SK-N-SH treated with all-trans-retinoic acid at 6 μM for 48 hours (cell line): ENCODE results near the gene ENO4.

ENCODE experiments used
- ARNTL ChIP-seq: fragments of 450-650 bp; formaldehyde crosslinking; IDR thresholded peaks from 2 replicates; pipeline ENCODE4 v1.5.0; 2020; ENCODE audit warnings: low read depth, mild to moderate bottlenecking, moderate library complexity, borderline replicate concordance
- ESRRG ChIP-seq: fragments of 250-450 bp; sonication (Bioruptor Pico); IDR thresholded peaks from 2 replicates; pipeline ENCODE4 v1.6.1; 2021; ENCODE audit warnings: mild to moderate bottlenecking
- OSR1 ChIP-seq: fragments of 250-450 bp; sonication (Bioruptor Pico); IDR thresholded peaks from 2 replicates; pipeline ENCODE4 v1.8.0; 2022; ENCODE audit warnings: moderate library complexity, mild to moderate bottlenecking, inconsistent platforms
- PPARA ChIP-seq: fragments of 250-450 bp; sonication (Bioruptor Pico); IDR thresholded peaks from 2 replicates; pipeline ENCODE4 v1.5.0; 2020; ENCODE audit warnings: mild to moderate bottlenecking, borderline replicate concordance
- RARB ChIP-seq: fragments of 250-450 bp; sonication (Bioruptor Pico); IDR thresholded peaks from 2 replicates; pipeline ENCODE4 v1.8.0; 2021; ENCODE audit warnings: mild to moderate bottlenecking, moderate library complexity
- TCF4 ChIP-seq: fragments of 250-450 bp; sonication (Bioruptor Pico); IDR thresholded peaks from 2 replicates; pipeline ENCODE4 v1.8.0; 2021; ENCODE audit warnings: mild to moderate bottlenecking, moderate library complexity, borderline replicate concordance
- ZC3H10 ChIP-seq: fragments of 250-450 bp; sonication (Bioruptor Pico); IDR thresholded peaks from 2 replicates; pipeline ENCODE4 v1.5.1; 2021; ENCODE audit warnings: mild to moderate bottlenecking, moderate library complexity
- ZFP30 ChIP-seq: fragments of 450-650 bp; formaldehyde crosslinking; IDR thresholded peaks from 2 replicates; pipeline ENCODE4 v1.5.0; 2022; ENCODE audit warnings: mild to moderate bottlenecking, moderate library complexity
- TF ChIP-seq, protein P1 (sequence below): fragments of 250-450 bp; sonication (Bioruptor Pico); IDR thresholded peaks from 2 replicates; pipeline ENCODE4 v1.8.0; 2020; ENCODE audit warnings: mild to moderate bottlenecking, moderate library complexity, borderline replicate concordance
- TF ChIP-seq, protein P2 (sequence below): fragments of 250-450 bp; sonication (Bioruptor Pico); IDR thresholded peaks from 2 replicates; pipeline ENCODE4 v1.5.1; 2020; ENCODE audit warnings: low read depth, mild to moderate bottlenecking, moderate library complexity
- TF ChIP-seq, protein P3 (sequence below): fragments of 250-450 bp; sonication (Bioruptor Pico); IDR thresholded peaks from 2 replicates; pipeline ENCODE4 v1.8.0; 2021; ENCODE audit warnings: low read depth, mild to moderate bottlenecking, moderate library complexity, borderline replicate concordance
- TF ChIP-seq, protein P4 (sequence below): fragments of 250-450 bp; sonication (Bioruptor Pico); IDR thresholded peaks from 2 replicates; pipeline ENCODE4 v1.5.0; 2020; ENCODE audit warnings: mild to moderate bottlenecking, moderate library complexity

DNA sequence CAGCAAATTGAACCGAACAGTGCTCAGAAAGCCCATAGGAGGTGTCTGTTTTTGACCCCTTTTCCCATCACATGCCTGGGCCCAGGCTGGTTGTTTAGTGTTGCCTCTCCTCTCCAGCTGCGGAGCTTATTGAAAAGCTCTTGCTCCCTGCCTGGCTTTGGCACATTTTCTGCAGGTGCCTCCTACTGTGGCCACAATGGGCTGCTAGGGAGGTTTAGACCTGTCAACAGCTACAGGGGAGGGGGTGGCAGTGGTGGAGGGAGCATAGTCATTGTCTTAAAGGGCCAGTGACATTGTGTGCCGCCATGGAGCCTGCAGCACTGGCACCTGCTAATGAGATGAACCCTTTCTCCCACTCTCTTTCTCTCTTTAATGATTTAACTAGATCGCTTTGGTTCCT, 13.2 kb upstream of the ENO4 start:
- TF ChIP-seq, protein P1, sequence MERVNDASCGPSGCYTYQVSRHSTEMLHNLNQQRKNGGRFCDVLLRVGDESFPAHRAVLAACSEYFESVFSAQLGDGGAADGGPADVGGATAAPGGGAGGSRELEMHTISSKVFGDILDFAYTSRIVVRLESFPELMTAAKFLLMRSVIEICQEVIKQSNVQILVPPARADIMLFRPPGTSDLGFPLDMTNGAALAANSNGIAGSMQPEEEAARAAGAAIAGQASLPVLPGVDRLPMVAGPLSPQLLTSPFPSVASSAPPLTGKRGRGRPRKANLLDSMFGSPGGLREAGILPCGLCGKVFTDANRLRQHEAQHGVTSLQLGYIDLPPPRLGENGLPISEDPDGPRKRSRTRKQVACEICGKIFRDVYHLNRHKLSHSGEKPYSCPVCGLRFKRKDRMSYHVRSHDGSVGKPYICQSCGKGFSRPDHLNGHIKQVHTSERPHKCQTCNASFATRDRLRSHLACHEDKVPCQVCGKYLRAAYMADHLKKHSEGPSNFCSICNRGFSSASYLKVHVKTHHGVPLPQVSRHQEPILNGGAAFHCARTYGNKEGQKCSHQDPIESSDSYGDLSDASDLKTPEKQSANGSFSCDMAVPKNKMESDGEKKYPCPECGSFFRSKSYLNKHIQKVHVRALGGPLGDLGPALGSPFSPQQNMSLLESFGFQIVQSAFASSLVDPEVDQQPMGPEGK (CRISPR knock-in tag): no peak
- TF ChIP-seq, protein P2, sequence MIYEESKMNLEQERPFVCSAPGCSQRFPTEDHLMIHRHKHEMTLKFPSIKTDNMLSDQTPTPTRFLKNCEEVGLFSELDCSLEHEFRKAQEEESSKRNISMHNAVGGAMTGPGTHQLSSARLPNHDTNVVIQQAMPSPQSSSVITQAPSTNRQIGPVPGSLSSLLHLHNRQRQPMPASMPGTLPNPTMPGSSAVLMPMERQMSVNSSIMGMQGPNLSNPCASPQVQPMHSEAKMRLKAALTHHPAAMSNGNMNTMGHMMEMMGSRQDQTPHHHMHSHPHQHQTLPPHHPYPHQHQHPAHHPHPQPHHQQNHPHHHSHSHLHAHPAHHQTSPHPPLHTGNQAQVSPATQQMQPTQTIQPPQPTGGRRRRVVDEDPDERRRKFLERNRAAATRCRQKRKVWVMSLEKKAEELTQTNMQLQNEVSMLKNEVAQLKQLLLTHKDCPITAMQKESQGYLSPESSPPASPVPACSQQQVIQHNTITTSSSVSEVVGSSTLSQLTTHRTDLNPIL (CRISPR knock-in tag): no peak
- TF ChIP-seq ZFP30 (CRISPR knock-in tag) (no peak), ESRRG (CRISPR knock-in tag) (no peak), OSR1 (CRISPR knock-in tag) (no peak), ZC3H10 (no peak), TCF4 (no peak), RARB (CRISPR knock-in tag) (no peak), ARNTL (CRISPR knock-in tag) (no peak), PPARA (no peak)
- TF ChIP-seq, protein P3, sequence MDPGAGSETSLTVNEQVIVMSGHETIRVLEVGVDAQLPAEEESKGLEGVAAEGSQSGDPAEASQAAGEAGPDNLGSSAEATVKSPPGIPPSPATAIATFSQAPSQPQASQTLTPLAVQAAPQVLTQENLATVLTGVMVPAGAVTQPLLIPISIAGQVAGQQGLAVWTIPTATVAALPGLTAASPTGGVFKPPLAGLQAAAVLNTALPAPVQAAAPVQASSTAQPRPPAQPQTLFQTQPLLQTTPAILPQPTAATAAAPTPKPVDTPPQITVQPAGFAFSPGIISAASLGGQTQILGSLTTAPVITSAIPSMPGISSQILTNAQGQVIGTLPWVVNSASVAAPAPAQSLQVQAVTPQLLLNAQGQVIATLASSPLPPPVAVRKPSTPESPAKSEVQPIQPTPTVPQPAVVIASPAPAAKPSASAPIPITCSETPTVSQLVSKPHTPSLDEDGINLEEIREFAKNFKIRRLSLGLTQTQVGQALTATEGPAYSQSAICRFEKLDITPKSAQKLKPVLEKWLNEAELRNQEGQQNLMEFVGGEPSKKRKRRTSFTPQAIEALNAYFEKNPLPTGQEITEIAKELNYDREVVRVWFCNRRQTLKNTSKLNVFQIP (CRISPR knock-in tag): no peak
- TF ChIP-seq, protein P4, sequence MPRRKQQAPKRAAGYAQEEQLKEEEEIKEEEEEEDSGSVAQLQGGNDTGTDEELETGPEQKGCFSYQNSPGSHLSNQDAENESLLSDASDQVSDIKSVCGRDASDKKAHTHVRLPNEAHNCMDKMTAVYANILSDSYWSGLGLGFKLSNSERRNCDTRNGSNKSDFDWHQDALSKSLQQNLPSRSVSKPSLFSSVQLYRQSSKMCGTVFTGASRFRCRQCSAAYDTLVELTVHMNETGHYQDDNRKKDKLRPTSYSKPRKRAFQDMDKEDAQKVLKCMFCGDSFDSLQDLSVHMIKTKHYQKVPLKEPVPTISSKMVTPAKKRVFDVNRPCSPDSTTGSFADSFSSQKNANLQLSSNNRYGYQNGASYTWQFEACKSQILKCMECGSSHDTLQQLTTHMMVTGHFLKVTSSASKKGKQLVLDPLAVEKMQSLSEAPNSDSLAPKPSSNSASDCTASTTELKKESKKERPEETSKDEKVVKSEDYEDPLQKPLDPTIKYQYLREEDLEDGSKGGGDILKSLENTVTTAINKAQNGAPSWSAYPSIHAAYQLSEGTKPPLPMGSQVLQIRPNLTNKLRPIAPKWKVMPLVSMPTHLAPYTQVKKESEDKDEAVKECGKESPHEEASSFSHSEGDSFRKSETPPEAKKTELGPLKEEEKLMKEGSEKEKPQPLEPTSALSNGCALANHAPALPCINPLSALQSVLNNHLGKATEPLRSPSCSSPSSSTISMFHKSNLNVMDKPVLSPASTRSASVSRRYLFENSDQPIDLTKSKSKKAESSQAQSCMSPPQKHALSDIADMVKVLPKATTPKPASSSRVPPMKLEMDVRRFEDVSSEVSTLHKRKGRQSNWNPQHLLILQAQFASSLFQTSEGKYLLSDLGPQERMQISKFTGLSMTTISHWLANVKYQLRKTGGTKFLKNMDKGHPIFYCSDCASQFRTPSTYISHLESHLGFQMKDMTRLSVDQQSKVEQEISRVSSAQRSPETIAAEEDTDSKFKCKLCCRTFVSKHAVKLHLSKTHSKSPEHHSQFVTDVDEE (CRISPR knock-in tag): no peak
